ENCODE measurements around the gene GARS1. TPM values are rescaled to one million over a fixed set of nuclear protein-coding genes. Genes with fewer than 3 reads are reported as not detected.

GARS1 gene
- total RNA-seq, 4 donors from 2014 or later = 33.5 to 71.2 (median 58.1) TPM

- intact Hi-C loops (cut with DNase I; ENCODE audit: low total_unique reads) = no loop called here
- DNase-seq = no peak
- no peak overlapping the region for H3K27ac ChIP-seq
- H3K4me1 ChIP-seq = peaks cover 0 to 4% of the 10 kb centered on the region in 2 donors
- H3K36me3 ChIP-seq = no peaks in the 10 kb centered on the region
- no peaks in the 10 kb centered on the region for H3K27me3 ChIP-seq
- no peak overlapping the region for H3K4me3 ChIP-seq
- H3K9me3 ChIP-seq = no peaks in the 10 kb centered on the region
- TF ChIP-seq, protein P1, sequence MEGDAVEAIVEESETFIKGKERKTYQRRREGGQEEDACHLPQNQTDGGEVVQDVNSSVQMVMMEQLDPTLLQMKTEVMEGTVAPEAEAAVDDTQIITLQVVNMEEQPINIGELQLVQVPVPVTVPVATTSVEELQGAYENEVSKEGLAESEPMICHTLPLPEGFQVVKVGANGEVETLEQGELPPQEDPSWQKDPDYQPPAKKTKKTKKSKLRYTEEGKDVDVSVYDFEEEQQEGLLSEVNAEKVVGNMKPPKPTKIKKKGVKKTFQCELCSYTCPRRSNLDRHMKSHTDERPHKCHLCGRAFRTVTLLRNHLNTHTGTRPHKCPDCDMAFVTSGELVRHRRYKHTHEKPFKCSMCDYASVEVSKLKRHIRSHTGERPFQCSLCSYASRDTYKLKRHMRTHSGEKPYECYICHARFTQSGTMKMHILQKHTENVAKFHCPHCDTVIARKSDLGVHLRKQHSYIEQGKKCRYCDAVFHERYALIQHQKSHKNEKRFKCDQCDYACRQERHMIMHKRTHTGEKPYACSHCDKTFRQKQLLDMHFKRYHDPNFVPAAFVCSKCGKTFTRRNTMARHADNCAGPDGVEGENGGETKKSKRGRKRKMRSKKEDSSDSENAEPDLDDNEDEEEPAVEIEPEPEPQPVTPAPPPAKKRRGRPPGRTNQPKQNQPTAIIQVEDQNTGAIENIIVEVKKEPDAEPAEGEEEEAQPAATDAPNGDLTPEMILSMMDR (IDR thresholded peaks at IDR 0.05) = no peak
- TF ChIP-seq POLR2A (IDR thresholded peaks at IDR 0.05) = no peak
These were observed 3.6 kb downstream of the GARS1 start for GRCh38 chr7:30598121-30598876.

DNA sequence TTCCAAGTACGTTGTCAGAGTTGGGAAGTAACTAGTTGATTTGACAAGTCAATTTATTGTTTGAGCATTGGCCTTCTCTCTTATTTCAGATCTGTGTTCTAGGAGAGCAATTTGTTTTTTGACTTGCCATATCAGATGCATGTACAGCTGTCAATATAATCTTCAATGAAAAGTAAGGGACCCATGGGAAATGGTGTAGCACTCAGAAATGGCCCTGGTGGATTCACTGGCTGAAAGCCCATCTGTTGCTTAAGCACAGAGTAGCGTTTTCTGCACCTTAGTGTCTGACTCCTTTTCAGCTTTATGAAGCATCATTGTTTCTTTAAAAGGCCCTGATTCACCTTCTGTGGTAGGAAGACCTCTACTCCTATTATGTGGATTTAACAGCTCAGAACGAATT is 10.2 kb downstream of the GARS1 start:
- no peak overlapping the region for H3K4me3 ChIP-seq
- no peaks in the 10 kb centered on the region for H3K4me1 ChIP-seq
- no peak for DNase-seq
- no peaks in the 10 kb centered on the region for H3K27me3 ChIP-seq
- intact Hi-C loops (cut with DNase I; ENCODE audit: low total_unique reads) = no loop called here
- TF ChIP-seq, protein P1 (IDR thresholded peaks at IDR 0.05) = no peak
- TF ChIP-seq POLR2A (IDR thresholded peaks at IDR 0.05) = no peak
- H3K27ac ChIP-seq = no peak overlapping the region
- H3K9me3 ChIP-seq = no peaks in the 10 kb centered on the region
- H3K36me3 ChIP-seq = no peaks in the 10 kb centered on the region

DNA sequence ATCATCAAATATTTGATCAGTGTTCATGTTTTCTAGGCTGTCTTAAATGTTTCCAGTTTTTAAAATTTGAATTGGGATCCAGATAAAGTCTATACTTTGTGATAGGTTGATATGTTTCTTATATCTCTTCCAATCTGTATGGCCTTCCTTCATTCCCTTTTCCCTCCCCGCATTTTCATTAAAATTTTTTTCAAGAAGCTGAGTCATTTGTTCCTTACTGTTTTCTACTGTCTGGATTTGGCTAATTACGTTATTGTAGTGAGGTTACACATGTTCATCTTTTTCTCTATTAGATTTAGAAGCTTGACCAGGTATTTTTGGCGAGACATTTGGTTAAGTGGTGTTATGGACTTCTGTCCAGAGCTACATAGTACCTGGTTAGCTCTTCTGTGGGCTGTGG is 11.2 kb downstream of the GARS1 start:
- no peak for DNase-seq
- TF ChIP-seq POLR2A (IDR thresholded peaks at IDR 0.05) = no peak
- TF ChIP-seq, protein P1 (IDR thresholded peaks at IDR 0.05) = no peak
- H3K9me3 ChIP-seq = no peaks in the 10 kb centered on the region
- H3K27me3 ChIP-seq = no peaks in the 10 kb centered on the region
- no peak overlapping the region for H3K4me3 ChIP-seq
- no peaks in the 10 kb centered on the region for H3K4me1 ChIP-seq
- intact Hi-C loops (cut with DNase I; ENCODE audit: low total_unique reads) = no loop called here
- no peak overlapping the region for H3K27ac ChIP-seq
- H3K36me3 ChIP-seq = no peaks in the 10 kb centered on the region

GRCh38 chr7:30612658-30613265 is 18.1 kb downstream of the GARS1 start:
- no peaks in the 10 kb centered on the region for H3K27me3 ChIP-seq
- no peaks in the 10 kb centered on the region for H3K36me3 ChIP-seq
- H3K9me3 ChIP-seq = no peaks in the 10 kb centered on the region
- no peak overlapping the region for H3K27ac ChIP-seq
- intact Hi-C loops (cut with DNase I; ENCODE audit: low total_unique reads) = no loop called here
- DNase-seq = no peak
- H3K4me1 ChIP-seq = no peaks in the 10 kb centered on the region
- no peak overlapping the region for H3K4me3 ChIP-seq
- TF ChIP-seq, protein P1 (IDR thresholded peaks at IDR 0.05) = no peak
- no peak for TF ChIP-seq POLR2A (IDR thresholded peaks at IDR 0.05)
